HG02943 (cell line): ENCODE measurements around the gene LCORL.
"Not testable (repeated sequence)": the region's sequence is repeated elsewhere in the genome, so short reads cannot be mapped to it uniquely, and the experiment has no call there.

Experiments
- ATAC-seq: cut with Tn5 transposase; IDR thresholded peaks from one replicate; pipeline ENCODE4 v1.9.1; 2021; ENCODE audit warnings: mild to moderate bottlenecking, low read depth, moderate library complexity; ENCODE audit not compliant: unreplicated experiment

Gene LCORL

DNA sequence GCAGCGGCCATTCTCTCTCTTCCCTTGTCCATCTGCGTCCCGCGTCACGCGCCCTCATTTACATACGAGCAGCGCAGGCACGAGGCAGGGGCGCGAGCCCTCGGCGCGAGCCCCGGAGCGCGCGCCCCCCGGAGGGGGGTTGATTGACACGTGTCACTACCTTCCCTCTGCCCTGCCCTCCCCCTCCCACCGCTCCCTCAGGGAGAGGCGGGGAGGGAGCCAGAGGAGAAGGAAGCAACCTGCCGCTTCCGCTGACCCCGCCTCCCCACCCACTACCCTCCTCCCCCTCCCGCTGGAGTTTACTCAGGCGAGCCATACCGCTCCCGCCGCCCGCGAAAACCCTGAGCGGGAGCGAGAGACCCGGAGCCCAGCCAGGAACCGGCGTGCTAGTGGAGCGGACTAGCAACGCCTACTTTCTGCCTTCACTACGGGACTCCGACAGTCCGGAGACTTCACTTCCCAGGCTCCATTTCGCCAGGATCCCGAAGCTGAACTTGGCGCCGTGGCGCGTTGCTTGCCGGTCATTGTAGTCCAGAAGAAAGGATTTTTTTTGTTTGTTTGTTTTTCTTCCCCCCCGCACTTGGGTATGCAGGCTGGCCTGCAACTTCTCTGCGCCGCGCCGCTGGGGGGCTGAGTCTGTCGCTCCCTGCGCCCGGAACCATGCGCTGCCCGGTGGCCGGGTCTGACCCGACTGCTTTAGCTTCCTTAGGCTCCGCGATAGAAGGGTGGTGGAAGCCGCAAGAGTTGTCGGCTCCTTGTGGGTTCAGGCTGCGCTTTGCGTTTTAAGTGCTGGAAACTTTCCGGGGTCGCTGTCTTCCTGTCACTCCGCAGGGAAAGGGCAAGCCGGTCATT is at the start of gene LCORL:
TSS of gene LCORL (minus strand) at position 36 of the 852 bp plus-strand sequence. CDS start at position 32, 4 bp downstream.
- ATAC-seq = peak; percentile 77

DNA sequence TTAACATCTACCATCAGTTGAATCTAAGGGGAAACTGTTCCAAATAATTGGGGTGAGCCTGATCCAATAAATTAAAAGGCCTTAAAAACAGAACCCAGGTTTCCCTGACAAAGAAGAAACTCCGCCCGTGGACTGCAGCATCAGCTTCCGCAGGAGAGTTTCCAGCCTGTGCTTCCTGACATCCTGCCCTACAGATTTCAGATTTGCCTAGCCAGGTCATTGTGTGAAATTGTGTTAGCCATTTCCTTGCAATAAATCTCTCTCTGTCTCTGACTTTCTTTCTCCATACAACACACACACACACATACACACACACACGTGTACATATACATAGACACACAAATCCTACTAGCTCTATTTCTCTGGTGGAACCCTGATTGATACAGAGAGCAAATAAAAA is 48.3 kb upstream of the LCORL start:
- ATAC-seq = no peak

DNA sequence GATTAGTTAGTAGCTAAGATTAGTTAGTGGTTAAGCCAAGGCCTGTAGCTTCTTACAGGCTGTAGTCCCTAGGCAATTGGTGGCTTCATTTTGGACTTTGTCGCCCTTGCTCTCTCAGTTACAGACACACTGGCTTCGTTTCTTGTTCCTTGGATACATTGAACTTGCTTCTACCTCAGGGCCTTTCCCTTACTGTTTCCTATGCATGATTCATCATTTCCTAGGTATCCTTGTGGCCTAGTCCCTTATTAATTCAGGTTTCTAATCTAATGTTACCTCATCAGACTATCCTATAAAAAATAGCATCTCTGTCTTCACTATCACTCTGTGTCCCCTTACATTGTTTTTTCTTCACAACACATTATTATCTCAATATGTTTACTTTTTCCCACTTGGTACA is 45.5 kb upstream of the LCORL start:
- no peak for ATAC-seq

DNA sequence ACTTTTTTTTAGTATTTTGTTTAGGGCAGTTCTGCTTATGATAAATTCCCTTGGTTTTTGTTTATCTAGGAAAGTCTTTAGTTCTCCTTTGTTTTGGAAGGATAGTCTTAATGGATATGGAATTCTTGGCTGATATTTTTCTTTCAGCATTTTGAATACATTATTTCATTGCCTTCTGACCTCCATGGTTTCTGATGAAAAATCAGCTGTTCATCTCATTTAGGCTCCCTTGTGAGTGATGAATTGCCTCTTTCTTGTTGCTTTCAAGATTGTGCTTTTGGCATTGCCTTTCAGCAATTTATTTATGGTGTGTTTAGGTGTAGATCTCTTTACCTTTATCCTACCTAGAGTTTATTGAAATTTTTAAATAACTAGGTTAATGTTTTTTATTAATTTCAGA is 41.5 kb upstream of the LCORL start:
- ATAC-seq = no peak

DNA sequence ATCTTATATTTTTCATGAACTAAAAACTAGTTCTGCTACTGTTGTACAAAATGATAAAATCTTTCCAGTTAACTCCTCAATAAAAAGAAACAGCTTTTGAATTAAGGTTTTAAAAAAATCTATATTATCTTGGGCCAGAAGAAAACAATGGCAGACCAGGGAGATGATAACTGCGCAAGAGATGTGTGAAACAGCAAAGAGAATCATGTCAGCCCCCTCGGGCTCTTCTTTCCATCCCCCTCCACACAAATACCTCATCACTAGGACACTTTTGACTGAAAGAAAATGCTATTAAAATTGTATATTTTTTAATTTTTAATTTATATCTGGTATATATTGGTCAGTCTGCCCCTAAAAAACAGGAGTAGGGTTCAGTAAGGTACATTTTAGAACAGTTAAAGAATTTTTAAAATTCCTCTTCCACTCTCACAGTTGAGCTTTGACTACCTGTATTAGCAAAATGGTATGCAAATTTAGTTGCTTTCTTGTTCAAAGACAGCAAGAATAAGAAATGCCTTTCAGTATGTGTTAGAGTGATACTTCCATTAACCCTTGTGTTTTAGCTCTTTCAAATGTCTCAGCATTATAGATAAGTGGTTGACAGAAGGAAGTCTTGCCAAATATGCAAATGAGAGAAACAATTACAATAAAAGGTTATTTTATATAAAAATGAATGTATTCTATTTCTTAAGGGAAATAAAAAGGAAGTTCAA is 36.4 kb upstream of the LCORL start:
- ATAC-seq = peak; percentile 66

DNA sequence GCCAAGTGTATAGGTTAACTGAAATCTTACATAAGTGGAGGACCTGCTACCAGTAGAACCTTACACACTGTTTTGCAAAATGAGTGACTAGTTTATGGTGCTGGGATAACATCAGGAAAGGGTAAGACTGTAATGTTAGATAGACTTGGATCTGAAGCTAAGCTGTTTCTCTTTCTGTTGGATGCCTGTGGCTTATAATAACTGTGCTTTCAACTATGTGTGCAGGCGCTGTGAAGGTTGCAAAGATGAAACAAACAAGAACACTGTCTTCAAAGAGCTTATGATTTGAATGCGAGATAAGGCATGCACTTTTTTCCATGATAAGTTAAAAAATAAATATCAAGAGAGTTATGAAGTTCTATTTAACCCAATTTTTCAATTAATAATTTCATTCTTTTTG is 34.5 kb upstream of the LCORL start:
- no peak for ATAC-seq

DNA sequence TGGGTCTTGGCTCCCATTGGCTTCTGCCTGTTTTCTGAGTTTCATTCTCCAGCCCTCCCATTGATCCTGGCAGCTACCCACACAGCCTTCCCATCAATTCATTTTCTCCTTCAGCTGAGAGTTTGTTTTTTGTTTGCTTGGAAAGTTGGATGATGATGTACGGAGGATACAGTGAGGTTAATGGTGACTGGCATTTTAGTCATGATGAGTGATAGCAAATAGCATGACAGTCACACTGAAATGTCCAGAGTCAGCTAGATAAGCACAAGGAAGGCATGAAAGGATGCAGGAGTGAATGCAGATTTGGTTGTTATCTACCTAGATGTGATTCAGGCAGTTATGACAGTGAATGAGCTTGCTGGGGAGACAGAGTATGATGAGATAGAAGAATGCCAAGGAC is 30.6 kb upstream of the LCORL start:
- no peak for ATAC-seq

DNA sequence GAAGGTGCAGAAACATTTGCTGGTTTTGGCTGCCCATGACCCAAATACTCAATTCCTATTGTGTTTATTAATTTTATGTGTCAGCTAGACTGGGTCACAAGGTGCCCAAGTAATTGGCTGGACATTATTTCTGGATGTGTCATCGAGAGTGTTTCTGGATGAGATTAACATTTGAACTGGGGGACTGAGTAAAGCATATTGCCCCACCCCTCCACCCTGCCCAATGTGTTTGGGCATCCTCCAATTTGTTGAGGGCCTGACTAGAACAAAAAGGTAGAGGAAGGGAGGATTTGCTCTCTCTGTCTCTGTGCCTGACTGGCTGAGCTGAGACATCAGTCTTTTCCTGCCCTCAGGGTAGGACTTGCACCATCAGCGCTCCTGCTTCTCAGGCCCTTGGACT is 29.7 kb upstream of the LCORL start:
- no peak for ATAC-seq

DNA sequence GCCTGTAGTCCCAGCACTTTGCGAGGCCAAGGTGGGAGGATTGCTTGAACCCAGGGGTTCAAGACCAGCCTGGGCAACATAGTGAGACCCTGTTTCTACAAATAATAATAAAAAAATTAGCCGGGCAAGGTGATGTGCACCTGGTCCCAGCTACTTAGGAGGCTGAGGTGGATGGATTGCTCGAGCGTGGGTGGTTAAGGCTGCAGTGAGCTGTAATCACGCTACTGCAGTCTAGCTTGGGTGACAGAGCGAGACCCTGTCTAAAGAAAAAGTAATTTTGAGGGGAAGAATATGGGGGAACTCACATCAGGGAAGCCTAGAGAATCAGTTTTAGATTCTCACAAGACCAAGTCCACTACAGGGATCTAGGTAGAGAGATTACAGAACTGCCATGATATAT is 28.9 kb upstream of the LCORL start:
- no peak for ATAC-seq

DNA sequence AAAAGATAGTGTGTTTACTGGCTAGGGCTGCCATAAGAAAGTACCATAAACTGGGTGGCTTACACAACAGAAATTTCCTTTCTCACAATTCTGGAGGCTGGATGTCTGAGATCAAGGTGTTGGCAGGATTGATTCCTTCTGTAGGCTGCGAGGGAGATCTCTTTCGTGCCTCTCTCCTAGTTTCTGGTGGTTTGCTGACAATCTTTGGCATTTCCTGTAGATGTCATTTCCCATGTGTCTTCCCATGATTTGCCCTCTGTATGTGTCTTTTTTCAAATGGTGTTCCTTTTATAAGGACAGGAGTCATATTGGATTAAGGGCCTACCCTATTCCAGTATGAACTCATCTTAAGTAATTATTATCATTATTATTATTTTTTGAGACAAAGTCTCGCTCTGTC is 27.9 kb upstream of the LCORL start:
- ATAC-seq = no peak

DNA sequence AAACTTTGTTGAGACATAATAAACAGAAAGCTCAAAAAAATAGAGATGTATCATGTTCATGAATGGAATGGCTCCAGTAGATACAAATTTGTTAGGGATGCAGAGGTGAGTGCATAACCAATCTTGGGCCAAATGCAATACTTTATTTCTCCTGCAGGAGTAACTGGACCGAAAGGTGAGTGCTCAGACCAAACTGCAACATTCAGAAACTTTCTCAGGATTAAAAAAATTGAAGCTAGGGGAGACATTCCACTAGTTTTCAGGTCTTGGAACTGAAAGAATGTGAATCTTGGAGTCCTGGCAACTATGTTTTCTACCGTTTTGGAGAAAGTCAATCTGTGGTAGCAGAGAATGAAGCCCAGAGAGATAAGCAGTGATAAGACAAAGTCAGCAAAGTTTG is 21.2 kb upstream of the LCORL start:
- no peak for ATAC-seq

DNA sequence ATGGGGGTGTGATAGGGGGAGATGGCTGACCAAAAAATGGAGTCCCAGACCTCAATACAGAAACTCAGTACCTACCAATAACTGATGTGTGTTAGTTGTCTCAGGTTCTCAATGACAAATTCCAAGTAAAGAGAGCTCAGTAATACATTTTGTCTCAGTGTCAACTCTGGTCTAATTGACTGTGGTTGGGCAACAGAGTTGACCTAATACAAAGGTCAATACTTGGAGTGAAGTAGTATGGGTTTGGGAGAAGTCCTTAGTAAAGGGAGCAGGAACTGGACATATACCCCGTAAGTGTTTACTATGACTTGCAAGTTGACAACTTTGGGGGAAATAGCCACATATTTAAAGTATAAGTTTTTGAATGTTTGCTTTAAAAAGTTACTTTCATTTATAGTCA is 20.5 kb upstream of the LCORL start:
- no peak for ATAC-seq

DNA sequence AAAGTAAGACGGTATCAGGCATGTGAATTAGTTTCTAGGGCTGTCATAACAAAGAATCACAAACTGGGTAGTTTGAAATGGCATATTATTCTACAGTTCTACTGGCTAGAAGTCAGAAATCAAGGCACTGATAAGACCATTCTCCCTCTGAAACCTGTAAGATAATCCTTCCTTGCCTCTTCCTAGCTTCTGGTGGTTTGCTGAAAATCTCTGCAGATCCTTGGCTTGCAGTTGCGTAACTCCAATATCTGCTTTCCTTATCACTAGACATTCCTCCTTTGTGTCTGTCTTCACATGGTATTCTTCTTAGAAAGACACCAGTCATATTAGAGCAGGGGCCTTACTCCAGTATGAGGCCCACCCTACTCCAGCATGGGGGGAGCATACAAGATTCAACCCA is 19.6 kb upstream of the LCORL start:
- no peak for ATAC-seq

DNA sequence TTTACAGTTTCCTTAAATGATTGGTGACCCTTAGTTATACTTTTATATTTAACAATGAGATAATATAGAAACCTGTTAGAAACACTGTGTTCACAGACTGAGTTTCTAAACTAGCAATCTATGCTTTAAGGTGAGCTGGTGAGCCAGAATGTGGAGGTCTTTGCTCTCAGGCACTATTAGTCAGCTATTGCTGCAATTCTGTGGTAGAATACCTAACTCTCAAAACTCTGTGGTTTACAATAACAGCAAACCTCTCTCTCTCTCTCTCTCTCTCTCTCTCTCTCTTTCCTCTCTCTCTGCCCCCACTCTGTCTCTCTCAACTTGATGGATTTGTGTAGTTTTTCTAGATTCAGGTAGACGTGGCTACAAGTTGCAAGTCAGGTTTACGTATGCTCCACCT is 17.6 kb upstream of the LCORL start:
- ATAC-seq = peak; percentile 65

DNA sequence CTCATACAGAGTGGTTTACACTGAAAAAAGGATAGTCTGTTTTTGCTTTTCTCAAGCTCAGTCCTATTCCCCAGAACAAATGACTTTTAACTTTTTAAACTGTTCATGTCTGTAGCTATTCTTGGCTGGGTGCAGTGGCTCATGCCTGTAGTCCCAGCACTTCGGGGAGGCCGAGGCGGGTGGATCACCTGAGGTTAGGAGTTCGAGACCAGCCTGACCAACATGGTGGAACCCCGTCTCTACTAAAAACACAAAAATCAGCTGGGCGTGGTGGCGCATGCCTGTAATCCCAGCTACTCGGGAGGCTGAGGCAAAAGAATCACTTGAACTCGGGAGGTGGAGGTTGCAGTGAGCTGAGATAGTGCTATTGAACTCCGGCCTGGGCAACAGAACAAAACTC is 14.8 kb upstream of the LCORL start:
- not testable (repeated sequence) for ATAC-seq

DNA sequence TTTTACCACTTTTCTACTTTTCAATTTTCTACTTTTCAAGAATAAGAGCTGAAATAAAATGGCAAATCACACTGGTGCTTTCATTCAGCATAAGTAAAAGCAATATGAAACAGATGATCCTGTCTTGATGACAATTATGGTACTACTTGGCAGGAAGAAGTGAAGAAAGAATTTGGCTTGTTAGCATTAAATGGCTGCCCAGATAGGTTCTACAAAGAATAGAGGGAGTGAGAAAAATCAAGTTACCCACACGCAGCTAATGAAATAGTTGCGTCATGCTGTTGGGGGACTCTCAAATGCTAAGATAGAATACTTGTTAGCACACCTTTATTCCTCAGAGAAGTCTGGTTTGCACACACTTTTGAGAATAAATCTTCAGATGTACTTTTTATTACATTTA is 12.5 kb upstream of the LCORL start:
- no peak for ATAC-seq

DNA sequence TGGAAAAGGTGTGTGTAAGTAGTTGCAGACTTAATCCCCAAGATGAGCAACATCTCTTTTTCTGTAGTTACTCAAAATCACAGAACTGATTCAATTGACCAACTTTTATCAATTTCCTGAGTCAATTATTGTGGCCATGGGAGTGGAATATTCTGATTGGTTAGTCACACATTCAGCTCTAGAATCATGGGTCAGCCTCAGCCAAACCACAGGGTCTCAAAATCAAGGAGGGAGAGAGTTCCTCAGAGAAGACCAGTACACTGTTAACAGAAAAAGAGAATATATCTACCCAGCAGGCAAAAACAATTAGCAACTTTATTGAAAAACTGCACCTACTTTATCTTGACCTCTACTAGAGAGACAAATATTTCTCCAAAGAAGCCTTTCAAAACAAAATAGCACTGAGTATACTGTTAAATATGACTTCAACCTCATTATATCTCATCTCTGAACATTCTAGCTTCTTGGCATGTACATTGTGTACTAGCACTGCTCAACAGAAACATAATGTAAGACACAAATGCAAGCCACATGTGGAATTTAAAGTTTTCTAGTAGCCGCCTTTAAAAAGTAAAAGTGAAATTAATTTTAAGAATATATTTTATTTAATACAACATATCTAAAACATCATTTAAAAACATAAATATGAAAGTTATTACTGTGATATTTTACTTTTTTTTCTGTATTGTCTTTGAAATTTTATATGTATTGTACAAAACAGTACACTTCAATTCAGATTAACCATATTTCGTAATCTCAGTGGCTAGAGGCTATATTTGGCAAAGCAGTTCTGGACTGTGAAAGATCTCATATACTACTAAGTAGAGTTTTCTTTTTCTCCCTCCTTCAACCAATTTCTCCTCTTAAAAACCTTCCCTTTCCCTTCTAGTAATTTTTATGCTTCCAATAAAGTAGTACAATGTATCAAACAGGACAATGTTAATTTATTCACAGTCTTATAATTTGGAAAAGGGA is 11.8 kb upstream of the LCORL start:
- no peak for ATAC-seq

DNA sequence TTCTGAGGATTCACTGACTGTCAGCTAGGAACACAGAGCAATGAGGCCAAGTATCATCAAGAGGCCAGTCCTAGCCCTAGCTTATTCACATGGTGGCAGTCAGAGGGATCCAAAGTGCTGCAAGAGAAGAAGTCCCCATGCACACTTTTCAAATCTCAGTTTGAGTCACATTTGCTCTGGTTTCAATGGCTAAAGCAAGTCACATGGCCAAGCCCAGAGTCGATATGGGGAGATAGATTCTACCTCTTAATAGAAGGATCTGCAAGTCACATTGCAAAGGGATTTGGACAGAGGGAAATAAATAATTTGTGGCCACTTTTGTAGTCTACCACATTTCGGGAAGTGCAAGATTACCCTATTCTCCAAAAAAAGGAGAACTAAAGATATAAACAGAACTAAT is 3.7 kb upstream of the LCORL start:
- ATAC-seq = no peak

DNA sequence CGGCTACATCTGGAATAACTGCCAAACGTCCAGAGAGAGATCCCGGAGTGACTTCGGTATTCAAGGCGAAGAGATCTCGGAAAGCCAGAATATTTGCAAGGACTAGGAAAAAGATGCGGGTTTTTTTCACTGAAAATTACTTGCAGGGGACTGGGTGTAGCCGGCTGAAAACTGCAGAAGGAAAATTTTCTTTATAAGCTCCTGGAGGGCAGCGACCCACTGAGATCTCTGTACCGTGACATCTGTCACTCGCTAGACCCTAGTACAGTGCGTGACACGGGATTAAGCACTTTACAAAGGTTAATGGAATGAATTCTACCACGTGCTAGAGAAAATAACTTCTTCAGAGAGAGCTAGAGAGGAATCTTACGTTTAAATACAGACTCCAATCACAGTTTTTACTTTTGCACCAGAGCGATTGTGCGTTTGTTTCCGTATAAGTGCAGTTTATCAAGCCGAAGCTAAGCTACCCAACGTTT is 1.1 kb upstream of the LCORL start:
- no peak for ATAC-seq

DNA sequence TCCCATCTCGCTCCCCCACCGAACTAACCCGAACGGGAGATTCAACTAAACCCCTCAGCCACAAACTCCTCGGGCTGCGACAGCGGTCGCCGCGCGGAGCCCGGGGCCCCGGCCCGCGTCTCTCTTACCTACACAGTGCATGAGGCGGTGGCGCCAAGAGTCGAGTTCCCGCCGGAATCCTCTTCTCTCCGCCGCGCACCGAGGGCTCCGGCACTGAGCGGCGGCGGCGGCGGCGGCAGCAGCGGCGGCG is 160 bp downstream of the LCORL start:
- ATAC-seq = peak; percentile 8
